ENCODE results near the gene KIF9.
"Not testable (repeated sequence)": the region's sequence is repeated elsewhere in the genome, so short reads cannot be mapped to it uniquely, and the experiment has no call there.

Gene KIF9, protein sequence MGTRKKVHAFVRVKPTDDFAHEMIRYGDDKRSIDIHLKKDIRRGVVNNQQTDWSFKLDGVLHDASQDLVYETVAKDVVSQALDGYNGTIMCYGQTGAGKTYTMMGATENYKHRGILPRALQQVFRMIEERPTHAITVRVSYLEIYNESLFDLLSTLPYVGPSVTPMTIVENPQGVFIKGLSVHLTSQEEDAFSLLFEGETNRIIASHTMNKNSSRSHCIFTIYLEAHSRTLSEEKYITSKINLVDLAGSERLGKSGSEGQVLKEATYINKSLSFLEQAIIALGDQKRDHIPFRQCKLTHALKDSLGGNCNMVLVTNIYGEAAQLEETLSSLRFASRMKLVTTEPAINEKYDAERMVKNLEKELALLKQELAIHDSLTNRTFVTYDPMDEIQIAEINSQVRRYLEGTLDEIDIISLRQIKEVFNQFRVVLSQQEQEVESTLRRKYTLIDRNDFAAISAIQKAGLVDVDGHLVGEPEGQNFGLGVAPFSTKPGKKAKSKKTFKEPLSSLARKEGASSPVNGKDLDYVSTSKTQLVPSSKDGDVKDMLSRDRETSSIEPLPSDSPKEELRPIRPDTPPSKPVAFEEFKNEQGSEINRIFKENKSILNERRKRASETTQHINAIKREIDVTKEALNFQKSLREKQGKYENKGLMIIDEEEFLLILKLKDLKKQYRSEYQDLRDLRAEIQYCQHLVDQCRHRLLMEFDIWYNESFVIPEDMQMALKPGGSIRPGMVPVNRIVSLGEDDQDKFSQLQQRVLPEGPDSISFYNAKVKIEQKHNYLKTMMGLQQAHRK

DNA sequence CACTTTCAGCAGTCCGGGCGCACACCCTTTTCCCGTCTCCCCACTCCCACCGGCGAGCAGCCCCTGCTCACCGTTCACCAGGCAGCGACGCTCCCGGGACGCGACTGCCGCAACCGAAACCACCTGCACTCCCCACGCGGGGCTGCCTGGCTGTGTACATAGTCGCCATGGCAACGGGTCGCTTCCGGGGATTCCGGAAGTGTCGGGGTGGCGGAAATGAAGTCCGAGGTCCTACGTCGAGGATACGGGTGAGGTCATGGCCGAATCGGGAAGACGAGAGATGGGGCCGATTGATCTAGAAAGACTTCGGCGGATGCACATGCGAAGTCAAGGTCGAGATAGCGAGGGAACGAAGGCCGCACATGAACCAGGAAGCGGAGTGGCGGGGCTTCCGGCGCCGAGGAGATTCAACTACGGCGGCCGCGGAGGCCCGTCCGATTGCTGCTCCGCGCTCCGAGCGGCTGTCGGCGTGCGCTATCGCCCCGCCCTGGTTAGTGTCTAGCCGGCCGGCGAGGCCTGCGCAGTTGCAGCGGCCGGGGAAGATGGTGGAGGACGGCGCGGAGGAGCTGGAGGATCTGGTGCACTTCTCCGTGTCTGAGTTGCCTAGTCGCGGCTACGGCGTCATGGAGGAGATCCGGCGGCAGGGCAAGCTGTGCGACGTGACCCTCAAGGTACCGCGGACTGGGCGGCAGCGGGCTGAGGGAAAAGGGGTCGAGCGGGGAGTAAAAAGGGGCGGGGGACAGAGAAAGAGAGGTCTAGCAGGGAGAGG, at the start of gene KIF9, which contains the start of gene KLHL18:
TSS of gene KIF9 (minus strand) at position 376 of the 769 bp plus-strand sequence. CDS start 5,425 bp downstream, outside the sequence.
TSS of gene KLHL18 (plus strand) at position 521 of the 769 bp plus-strand sequence. CDS start at position 543, 22 bp downstream.
- peak; percentile 94 to 95 for DNase-seq

DNA sequence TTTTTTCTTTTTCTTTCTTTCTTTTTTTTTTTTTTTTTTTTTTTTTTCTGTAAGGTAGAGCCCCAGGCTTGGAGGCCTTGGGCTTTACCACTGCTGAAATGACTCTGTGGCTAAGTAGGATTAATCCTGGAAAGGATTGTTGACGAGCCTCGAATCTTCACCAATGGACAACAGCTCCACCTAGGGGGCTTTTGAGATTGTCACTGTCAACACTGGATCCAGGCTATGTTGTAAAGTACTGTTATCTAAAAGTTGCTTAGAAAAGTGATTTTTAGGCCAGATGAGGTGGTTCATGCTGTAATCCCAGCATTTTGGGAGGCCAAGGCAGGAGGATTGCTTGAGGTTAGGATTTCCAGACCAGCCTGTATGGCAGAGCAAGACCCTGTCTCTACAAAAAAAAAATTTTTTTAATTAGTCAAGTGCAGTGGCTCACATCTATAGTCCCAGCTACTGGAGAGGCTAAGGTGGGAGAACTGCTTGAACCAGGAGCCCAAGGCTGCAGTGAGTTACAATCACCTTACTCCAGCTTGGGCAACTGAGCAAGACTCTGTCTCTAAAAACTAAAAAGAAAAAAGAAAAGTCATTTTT, 41.8 kb upstream of the KIF9 start:
- peak; percentile 28 to 31 for DNase-seq

DNA sequence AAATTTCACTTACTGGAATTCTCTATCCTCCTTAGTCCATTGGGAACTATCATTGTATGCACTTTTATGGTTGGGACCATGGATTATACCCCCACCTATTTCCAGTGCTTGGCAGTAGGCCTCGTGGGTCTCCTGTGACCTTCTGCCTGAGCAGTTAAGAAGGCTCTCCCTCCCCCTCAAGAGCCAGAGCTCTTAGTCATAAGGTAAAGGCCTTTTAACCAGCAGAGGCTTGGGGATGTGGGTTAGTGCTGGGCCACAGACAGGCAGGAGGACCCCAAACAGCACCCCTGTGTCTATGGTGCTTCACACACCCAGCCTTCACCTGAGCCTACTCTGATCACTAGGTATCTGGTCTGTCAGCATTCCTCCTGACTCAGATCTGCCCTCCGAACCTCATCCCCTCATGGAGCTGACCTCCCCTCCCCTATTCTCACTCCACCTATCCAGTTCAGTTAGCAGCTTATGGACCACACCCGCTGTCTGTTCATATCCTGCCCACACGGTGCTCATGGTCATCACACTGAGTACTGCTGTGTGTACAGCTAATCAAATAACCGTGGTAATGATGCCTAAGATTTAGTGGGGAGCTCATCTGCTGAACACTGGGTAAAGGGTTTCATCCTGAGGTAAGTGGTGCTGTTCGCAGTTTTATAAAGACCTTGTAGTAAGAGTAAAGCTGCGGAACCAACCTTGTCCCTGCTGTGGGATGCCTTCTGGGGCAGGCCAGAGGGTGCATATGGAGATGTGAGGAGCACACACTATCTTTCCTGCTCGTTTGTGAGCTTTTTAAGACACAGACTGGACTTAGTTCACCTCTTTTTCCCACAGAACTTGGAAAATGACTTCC, 41.1 kb upstream of the KIF9 start:
- no peak for DNase-seq

DNA sequence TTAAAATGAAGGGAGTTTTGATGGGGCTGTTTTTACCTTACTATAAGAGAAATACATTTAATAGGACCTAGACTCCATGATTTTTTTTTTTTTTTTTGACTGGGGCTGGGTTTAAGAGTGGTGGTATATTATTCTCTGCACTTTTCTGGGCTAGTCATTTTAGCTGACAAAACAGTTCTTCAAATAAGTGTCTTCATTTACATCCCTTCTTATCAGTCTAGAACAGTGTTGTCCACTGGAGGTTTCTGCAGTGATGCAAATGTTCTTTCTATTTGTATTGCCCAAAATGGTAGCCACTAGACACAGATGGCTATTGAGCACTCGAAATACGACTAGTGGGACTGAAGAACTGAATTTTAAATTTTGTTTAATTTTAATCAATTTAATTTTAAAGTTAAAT, 37.4 kb upstream of the KIF9 start:
- no peak for DNase-seq

DNA sequence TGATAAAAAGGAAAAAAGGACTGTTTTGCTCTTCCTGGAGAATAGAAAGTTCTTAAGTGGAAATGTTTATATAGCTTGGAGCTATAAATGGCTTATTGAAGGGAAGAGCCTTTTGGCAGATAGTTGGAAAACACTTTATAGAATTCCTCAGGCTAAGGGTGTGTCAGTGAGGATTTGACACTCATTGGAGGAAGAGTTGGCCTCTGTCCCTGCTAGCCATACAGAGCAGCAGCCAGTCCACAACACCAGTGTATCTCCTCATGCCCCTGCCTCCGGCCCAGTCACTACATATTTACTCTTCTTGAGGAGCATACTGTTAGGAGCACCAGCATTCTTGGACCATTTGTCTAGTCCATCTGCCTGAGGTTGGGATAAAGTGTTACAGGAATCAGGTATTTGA, 36.3 kb upstream of the KIF9 start:
- no peak for DNase-seq

DNA sequence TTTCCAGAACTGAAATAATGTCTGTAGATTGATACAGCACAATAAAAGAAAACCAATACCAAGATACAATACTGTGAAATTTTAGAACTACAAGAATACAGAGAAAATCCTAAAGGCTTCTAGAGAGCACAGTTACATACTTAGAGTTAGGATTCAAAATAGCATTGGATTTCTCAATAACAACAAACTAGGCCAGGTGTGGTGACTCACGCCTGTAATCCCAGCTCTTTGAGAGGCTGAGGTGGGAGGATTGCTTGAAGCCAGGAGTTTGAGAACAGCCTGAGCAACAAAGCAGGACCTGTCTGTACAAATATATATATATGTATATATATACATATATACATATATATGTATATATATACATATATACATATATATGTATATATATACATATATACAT, 33.6 kb upstream of the KIF9 start:
- DNase-seq, result not testable (repeated sequence)

DNA sequence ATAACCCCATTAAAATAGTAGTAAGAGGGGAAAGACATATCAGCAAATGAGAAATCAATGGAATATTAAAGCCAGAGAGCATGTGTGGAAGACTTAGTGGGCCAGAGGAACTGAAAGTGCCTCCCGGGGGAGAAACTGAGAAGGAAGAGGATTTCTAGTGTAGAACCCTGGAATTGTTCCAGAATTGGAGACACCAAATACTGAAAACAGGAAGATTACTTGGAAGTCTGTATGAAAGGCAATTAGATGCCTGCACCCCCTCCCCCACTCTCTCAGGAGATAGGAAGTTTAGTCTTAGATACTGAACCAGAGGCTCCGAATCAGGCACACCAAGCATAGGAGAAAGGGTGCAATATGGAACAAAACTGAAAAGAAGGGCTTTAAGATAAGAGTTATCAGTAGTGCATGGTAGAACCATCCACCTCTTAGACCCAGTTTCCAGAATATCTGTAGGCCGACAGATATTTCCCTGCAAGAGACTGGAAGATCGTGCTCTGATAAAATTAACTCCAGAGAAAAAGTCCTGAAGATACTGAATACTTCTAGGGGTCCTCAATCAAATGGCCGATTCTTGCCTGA, 32.6 kb upstream of the KIF9 start:
- no peak for DNase-seq

DNA sequence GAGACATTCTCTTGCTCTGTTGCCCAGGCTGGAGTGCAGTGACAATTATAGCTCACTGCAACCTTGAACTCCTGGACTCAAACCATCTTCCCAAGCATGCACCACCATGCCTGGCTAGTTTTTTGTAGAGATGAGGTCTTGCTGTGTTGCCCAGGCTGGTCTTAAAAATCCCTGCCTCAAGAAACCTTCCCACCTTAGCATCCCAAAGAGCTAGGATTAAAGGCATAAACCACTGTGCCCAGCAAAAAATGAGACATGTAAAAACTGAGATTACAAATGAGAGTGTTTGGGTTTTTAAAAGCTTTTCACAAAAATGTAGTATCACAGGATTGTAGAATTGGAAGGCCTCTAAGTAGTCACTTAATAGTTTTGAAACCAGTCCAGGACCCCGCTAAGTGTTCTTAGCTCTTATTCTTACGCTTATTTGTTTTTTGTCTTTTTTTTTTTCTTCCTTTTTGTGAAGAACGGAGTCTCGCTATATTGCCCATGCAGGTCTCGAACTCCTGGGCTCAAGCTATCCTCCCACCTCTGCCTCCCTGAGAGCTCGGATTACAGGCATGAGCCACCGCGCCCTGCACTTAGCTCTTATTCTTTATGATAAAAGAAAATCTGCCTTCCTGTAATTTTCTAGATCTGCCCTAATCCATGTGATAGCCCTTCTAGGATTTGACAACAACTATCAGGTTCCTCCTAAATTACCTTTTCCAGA, 31.6 kb upstream of the KIF9 start:
- DNase-seq, result no peak

DNA sequence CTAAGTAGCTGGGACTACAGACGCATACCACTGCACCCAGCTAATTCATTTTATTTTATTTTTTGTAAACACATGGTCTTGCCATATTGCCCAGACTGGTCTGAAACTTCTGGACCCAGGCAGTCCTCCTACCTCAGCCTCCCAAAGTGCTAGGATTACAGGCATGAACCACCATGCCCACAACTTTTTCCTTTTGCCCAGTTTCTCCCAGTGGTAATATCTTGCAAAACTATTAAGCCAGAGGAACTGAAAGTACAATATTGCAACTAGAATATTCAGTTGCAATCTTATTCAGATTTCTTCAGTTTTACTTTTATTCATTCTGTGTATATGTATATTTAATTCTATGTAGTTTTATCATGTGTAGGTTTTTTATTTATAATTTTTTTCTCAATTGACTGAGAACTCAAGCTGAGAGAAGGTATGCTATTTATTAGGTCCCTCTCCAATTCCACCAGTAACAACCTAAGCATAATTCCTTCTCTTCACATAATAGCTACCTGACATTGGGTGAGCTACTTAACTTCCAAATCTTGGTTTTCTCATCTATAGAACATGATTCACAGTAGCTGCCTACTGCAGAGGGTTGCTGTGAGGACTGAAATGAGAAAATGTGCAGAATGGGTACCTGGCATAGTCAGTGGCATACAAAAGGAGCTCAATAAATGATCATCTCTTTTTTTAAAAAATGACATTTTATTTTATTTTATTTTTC, 30.9 kb upstream of the KIF9 start:
- DNase-seq, result no peak

DNA sequence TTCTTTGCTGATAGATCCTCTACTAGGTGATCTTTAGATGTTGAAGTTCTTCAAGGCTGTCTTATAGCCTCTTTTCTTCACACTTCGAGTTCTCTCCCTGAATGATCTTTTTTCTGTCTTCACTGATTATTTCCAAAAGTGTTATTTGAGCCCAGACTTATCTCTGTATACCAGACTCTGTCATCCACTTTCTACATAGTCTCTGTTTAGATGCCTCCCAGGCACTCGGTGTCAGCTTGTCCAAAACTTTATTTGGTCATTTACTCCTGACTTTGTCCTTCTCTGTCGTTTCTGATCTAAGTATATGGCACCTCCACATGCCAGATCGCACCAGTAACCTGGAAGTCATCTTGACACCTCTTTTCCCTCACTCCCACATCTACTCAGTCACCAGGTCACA, 27.8 kb upstream of the KIF9 start:
- no peak for DNase-seq

DNA sequence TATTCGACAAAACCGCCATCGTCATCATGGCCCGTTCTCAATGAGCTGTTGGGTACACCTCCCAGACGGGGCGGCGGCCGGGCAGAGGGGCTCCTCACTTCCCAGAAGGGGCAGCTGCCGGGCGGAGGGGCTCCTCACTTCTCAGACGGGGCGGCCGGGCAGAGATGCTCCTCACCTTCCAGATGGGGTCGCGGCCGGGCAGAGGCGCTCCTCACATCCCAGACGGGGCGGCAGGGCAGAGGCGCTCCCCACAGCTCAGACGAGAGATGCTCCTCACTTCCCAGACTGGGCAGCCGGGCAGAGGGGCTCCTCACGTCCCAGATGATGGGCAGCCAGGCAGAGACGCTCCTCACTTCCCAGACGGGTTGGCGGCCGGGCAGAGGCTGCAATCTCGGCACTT, 26.6 kb upstream of the KIF9 start:
- DNase-seq, result not testable (repeated sequence)

DNA sequence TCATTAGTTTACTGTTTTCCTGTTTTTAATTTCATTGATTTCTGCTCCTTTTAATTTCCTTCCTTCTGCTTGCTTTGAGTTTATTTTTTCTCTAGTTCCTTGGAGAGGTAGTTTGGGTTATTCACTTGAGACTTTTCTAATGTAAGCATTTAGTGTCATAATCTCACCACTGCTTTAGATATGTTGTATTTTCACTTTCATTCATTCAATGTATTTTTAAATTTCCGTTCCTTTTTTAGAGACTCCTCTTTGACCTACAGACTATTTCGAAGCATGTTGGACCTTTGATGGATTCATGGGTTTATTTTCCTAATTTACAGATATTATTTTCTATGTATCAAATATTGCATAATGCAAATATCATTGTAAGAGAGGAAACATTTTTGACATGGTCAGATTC, 23.4 kb upstream of the KIF9 start:
- DNase-seq, result no peak

DNA sequence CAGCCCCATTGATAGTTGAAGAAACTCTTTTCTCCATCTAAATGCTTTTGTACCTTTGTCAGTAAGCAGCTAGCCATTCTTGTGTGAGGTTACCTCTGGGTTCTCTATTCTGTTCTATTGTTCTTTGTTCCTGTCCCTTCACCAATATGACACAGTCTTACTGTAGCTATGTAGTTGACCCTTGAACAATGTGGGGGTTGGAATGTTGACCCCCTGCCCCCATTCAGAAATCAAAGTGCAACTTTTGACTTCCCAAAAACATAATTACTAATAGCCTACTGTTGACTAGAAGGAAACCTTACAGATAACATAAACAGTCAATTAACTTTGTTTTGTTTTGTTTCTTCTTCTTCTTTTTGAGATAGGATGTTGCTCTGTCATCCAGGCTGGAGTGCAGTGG, 18.9 kb upstream of the KIF9 start:
- DNase-seq, result no peak

DNA sequence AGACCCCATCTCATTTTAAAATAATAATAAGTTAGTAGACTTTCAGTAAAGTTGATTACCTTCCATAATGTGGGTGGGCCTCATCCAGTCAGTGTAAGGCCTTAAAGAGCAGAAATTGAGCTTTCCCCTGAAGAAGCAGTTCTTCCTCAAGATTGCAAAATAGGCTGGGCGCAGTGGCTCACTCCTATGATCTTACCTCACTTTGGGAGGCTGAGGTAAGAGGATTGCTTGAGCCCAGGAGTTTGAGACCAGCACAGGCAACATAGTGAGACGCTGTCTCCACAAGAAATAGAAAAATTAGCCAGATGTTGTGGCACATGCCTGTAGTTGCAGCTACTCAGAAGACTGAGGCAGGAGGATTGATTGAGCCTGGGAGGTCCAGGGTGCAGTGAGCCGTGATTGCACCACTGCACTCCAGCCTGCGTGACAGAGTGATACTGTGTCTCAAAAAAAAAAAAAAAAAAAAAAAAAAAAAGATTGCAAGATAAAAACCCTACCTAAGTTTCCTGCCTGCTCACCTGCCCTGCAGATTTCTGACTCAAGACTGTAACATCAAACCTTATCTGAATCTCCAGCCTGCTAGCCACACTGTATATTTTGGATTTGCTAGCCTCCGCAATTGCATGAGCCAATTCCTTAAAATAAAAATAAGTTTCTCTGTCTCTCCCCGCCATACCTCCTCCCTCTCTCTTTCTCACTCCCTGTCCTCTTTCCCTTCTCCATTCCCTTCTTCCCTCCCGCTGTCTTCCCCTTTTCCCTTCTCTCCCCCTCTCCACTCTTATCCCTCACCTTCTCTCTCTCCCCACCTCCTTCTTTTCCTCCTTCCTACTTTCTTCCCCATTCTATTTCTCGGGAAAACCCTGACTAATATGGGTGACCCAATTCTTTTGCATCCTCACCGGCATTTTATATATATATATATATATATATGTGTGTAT, 17.1 kb upstream of the KIF9 start:
- no peak for DNase-seq

DNA sequence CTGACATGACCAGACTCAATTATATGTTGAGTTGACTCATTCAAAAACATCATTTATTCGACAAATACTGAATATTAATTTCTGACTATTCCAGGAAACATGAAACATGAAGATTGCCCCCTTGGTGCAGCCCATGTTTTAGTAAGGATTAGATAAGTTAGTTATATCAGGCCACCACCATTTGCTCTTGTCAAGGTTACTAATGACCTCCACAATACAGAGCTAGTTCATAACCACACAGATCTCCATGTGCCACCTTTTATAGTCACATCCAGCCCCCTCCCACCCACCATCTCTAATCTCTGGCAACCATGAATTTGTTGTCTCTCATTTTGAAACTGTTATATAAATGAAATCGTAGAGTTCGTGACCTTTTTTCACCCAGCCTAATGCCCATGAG, 15.8 kb upstream of the KIF9 start:
- no peak for DNase-seq

DNA sequence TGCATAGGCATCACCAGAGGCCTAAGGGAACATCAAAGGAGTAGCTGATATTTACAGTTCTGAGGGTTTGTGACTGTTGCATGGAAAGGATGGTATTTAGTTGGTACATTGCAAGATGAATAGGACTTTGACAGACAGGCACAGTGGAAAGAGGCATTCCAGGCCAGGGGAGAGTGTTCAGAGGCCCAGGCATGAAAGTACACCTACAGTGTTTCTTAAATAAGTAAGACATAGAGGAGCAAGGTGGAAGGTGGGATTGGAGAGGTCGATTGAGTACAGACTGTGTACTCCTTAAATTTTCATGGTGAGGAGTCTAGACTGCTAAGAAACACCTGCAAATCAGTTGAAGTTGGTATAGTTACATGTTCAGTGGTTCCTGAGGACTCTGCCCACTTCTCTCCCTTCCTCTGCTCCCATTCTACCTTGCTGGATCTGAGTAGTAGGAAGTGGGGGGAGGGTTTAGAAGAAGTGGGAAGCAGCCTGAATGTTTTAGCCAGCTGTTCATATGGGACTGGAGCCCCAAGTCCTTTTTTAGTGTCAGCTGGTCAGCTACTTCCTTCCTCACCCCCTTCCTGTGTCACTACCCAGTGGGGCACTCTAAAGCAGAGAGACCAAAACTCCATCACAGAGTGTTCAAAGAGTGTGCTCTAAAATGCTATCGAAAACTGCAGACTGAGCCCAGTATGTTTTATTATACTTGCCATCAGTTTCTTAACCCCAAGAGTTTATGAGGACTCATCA, 14.1 kb upstream of the KIF9 start:
- no peak for DNase-seq

DNA sequence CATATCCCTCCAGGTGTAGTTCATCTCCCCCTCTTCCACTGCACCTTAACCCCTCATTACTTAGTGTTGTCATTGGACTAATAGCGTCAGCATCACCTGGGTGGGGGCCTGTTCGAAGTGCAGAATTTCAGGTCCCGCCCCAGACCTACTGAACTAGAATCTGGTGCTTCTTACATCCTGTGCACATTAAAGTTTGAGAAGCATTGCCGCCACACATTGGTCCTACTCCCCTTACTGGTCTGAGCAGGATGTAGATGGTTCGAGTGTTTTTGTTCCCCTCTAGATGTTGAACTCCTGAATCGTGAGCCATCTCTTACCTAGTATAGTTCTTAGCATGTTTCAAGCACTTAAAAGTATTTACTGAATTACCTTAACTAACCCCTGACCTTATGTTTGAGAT, 13.4 kb upstream of the KIF9 start:
- no peak for DNase-seq

DNA sequence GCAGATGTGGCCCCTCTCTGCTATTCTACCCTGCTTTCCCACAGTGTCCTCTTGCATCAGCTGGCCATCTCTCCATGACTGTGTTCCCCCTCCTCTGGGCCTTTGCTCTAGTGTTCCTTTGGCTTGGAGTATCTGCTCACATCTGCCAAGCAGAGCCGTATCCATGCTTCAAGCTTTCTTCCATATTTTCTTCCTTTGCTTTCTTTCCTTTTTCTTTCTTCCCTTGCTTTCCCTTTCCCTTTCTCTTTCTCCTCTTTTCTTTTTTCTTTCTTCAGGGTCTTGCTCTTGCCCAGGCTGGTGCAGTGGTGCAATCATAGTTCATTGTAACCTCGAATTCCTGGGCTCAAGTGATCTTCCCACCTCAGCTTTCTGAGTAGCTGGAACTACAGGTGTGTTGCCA, 12.7 kb upstream of the KIF9 start:
- no peak for DNase-seq

Data from activated CD4-positive, alpha-beta T cell treated with anti-CD3 and anti-CD28 coated beads, Interleukin-2, amount 50 U/mL, for 4 hours (primary cell).